NCI-H146 treated with DMSO at 0.1 percent for 48 hours (cell line): ENCODE measurements around the gene DOLPP1.

Experiments used
- DNase-seq: peaks from one replicate; lab custom pipeline; 2025; ENCODE audit not compliant: unreplicated experiment; lab: John Stamatoyannopoulos, UW

The DOLPP1 gene

GRCh38 chr9:129063061-129063460 lies 17.9 kb upstream of the DOLPP1 start:
- no peak for DNase-seq

- DNase-seq, result no peak
Observed at GRCh38 chr9:129064499-129064908, 16.4 kb upstream of the DOLPP1 start.

- DNase-seq, result no peak
Observed at GRCh38 chr9:129068110-129068509, 12.8 kb upstream of the DOLPP1 start.

GRCh38 chr9:129068990-129069861 lies 11.7 kb upstream of the DOLPP1 start:
- no peak for DNase-seq

- DNase-seq, result no peak
Observed at GRCh38 chr9:129069862-129070641, 10.9 kb upstream of the DOLPP1 start.

- no peak for DNase-seq
Observed at GRCh38 chr9:129070696-129071525, 10.0 kb upstream of the DOLPP1 start.

GRCh38 chr9:129071526-129072126 lies 9.3 kb upstream of the DOLPP1 start:
- no peak for DNase-seq

GRCh38 chr9:129072171-129072570 lies 8.7 kb upstream of the DOLPP1 start:
- DNase-seq, result no peak

GRCh38 chr9:129073404-129073803 lies 7.5 kb upstream of the DOLPP1 start:
- no peak for DNase-seq

GRCh38 chr9:129074106-129074505 lies 6.8 kb upstream of the DOLPP1 start:
- no peak for DNase-seq

GRCh38 chr9:129075996-129076639 lies 4.8 kb upstream of the DOLPP1 start:
- DNase-seq, result no peak

GRCh38 chr9:129076640-129077037 lies 4.3 kb upstream of the DOLPP1 start:
- DNase-seq, result no peak

GRCh38 chr9:129077236-129077635 lies 3.7 kb upstream of the DOLPP1 start:
- DNase-seq, result no peak

GRCh38 chr9:129078691-129079503 lies 2.0 kb upstream of the DOLPP1 start:
- no peak for DNase-seq

- DNase-seq, result no peak
Observed at GRCh38 chr9:129079829-129080228, 1.1 kb upstream of the DOLPP1 start.

GRCh38 chr9:129080298-129080600 lies 662 bp upstream of the DOLPP1 start:
- DNase-seq, result no peak

GRCh38 chr9:129081388-129081904 lies 535 bp downstream of the DOLPP1 start:
- DNase-seq, result no peak

- no peak for DNase-seq
Observed at GRCh38 chr9:129084087-129084486, 3.2 kb downstream of the DOLPP1 start.

GRCh38 chr9:129089246-129089645 lies 8.3 kb downstream of the DOLPP1 start:
- no peak for DNase-seq
